ENCODE results near the gene SF3B4.
"Not testable (repeated sequence)": the region's sequence is repeated elsewhere in the genome, so short reads cannot be mapped to it uniquely, and the experiment has no call there.

Gene SF3B4

GRCh38 chr1:149886396-149887195, 41.0 kb downstream of the SF3B4 start:
- peak; percentile 100 for DNase-seq

GRCh38 chr1:149886121-149886395, 41.5 kb downstream of the SF3B4 start:
- DNase-seq: not testable (repeated sequence)

GRCh38 chr1:149885339-149886120, 42.1 kb downstream of the SF3B4 start:
- peak; percentile 87 for DNase-seq

- peak; percentile 87 for DNase-seq
Measured at GRCh38 chr1:149884433-149885338, 42.9 kb downstream of the SF3B4 start.

- no peak for DNase-seq
Measured at GRCh38 chr1:149883598-149884247, 43.9 kb downstream of the SF3B4 start.

- DNase-seq: no peak
Measured at GRCh38 chr1:149881876-149882275, 45.7 kb downstream of the SF3B4 start.

GRCh38 chr1:149879556-149879955, 48.0 kb downstream of the SF3B4 start:
- no peak for DNase-seq

GRCh38 chr1:149877211-149877946, 50.2 kb downstream of the SF3B4 start:
- no peak for DNase-seq
